Pons (tissue), 1 donor: Measurements from ENCODE around the gene EFHD2.
"Not testable (repeated sequence)": the region's sequence is repeated elsewhere in the genome, so short reads cannot be mapped to it uniquely, and the experiment has no call there.

Source experiments
- DNase-seq: peaks from one replicate; pipeline ENCODE4 v3.0.0-alpha.2; 2016; ENCODE audit warnings: low spot score

The EFHD2 gene

DNA sequence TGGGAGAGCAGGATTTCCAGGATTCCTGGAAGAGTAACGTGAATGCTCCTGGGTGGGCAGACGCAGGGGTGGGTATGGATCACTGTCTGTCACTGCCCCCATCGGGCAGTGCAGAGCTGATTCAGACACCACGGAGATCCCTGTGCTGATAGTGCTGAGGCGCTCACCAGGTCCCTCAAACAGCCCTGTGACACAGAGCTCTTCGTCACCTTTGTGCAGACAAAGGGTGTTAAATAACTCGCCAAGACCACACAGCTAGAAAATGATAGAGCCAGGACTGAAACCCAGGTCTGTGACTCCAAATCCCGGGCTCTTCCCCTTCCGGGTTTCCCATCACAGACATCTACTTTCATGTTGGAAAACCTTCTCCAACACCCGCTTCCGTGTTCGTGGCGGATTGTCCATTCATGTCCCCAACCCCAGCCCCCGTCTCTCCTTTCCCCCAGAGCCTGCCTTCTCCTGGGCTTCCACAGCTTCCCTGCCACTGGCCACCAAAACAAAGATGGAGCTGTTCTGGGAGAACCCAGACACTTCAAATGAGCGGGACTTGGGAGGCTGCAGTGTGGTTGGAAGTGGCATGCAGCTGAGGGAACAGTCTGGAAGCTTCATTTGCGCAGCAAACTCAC lies 2.6 kb downstream of the EFHD2 start:
- DNase-seq, result peak; percentile 38

DNA sequence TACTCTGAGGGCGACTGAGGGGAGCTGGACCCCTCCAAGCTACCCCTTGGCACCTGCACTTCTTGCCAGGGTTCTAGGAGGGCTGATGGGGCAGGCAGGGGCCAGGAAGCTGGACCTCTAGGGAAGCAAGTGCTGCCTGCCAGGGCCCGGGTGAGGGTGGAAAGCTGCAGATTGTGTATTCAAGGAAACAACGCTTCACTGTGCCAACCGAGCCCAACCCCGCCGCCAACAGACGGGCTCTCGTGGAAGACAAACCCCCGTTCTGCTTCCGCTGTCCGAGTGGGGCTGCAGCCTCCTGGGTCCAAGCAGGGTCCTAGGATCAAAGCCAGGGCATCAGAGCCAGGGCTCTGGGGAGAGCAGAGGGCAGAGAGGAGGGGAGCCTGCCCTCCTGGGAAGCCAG lies 3.2 kb downstream of the EFHD2 start:
- peak; percentile 65 for DNase-seq

DNA sequence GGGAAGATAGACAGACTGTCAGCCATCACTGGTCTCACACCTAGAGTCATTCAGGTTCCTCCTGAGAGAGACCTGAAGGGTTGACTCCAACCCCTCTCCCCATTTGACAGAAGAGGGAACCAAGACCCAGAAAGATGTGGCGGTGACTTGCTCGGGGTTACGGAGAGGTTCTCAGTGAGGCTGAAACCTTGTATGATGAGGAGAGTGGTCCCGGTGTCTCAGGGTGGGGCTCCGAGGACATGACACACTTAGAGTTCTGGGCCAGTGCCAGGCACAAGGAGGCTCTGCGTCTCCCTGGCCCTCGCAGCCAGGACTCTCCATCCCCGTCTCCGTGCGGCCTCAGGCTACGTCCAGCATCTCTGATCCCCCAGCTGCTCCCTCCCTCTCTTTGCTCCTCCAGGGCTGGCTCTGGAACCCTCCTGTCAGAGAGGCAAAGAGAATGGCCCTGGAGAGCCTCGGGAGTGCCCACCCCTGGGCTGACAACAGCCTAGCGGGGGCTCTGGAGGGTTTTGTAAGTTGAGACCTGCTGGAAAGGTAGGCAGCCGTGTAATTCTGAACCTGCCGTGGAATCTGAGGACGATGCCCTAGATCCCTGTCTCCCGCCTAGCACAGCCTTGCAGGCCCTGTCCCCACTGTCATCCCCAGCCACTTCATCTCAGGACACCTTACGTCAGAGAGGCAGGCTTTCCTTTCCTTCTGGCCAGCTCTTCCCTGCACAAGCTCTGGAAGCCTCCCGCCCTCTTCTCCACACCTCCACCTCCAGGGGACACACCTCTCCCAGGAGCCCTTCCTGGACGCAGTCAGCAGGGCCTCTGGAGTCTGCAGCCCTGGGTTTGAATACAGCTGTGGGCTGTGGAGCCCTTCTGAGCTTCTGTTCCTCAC lies 4.1 kb downstream of the EFHD2 start:
- no peak for DNase-seq

DNA sequence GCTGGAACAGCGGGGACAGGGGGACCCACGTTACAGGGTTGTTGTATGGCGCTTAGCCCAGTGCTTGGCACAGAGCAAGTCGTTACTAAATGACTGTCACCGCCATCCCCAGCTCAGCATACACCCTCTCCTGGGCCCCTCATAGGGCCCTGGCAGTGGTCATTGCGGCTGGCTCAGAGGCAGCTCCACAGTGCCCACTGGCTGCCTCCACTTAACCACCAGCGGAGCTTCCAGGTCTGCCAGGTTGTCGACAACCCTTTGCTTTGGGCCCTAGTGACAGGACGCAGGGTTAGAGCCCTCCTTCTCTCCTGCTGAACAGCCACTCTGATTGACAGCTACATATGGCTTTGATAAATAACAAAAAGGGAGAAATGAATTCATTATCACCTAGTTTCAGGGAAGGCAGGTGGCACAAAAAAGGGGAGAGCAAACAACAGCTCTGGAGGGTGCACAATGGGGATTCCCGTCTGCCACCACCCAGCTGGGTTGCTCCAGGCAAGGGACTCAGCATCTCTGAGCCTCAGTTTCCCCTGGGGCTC lies 4.8 kb downstream of the EFHD2 start:
- no peak for DNase-seq

DNA sequence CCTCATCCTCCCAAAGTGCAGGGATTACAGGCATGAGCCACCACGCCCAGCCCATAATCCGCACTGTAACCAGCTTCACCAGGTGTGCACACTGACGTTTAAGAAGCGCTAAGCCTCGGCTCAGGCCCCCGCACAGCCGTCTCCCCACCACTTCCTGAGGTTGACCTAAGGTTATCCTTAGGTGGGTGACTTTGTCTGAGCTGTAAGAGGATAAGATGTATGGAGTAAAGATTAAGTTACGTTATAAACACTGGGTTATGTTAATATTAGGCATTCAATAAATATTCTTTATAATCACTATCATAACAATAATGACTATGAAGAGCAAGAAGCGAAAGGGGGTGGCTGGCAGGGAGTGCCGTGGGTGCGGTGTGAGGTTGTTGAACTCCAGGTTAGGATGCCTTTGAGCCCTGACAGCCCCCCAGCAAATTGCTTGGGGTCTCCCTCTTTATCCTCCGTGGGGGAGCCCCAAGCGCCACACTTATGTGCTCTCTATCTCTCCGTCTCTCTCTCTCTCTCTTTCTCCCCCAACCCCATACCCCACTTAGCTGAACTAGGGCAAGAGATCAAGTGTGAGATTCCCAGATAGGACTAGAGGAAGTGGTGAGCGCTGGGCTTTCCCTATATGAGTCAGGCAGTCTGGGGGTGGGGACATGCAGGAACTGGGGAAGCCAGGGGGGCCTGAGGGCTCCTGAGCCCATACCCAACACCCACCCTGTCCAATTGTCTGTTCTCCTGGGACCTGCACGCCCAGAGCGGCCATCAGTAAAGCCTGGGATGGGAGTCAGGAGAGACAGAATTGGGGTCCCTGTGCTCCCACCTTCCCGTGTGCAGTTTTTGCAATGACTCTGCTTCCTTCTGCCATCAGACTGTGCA lies 7.6 kb downstream of the EFHD2 start:
- DNase-seq, result peak; percentile 42

DNA sequence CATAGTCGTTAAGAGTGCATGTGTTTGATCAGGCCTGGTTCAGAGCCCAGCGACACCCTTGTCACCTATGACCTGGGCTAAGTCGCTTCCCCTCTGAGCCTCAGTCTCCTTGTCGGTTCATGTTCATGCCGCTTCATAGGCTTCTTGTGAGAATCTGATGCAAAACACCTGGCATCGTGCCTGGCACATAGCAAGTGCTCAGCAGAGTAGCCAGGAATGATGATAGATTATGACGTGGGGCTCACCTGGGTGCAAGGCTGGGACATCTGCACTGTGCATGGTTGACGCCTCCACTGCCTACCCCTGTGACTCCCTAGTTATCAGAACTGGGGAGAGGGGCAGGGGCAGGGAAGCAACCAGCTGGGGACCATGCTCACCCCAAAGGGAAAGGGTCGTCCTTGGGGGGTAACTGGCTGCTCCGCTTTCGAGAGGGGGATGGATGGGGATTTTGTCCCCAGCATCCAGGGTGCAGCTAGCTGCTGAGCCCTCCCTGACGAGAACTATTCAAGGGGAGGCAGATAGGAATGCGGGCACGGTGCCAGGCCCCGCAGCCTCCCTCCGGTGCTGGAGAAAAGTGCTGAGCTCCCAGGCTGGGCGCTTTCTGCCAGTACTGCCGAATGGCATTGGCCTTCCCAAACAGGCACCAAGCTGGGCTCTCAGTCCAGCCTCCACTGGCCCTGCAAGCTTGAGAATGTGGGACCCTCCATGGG lies 9.3 kb downstream of the EFHD2 start:
- no peak for DNase-seq

GRCh38 chr1:15420853-15421465 lies 11.3 kb downstream of the EFHD2 start:
- DNase-seq, result no peak

DNA sequence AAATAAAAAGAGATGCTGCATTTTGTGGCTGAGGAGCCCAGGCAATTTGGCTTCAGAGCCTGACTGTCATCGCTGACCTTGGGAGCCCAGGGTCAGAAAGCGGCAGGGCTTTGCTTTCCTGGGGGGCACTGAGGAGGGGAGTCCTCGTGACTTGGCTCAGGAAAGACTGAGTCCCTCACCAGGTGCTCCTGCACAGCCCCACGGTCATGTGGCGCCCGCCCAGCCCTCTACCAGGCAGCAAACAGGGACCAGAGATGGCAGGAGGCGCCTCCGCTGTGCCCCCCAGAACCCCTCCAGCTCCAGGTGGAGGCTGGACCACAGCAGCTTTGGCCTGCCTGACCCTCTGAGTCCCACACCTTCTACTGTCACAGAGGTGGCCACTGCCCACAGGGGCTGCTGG lies 13.2 kb downstream of the EFHD2 start:
- DNase-seq, result no peak

DNA sequence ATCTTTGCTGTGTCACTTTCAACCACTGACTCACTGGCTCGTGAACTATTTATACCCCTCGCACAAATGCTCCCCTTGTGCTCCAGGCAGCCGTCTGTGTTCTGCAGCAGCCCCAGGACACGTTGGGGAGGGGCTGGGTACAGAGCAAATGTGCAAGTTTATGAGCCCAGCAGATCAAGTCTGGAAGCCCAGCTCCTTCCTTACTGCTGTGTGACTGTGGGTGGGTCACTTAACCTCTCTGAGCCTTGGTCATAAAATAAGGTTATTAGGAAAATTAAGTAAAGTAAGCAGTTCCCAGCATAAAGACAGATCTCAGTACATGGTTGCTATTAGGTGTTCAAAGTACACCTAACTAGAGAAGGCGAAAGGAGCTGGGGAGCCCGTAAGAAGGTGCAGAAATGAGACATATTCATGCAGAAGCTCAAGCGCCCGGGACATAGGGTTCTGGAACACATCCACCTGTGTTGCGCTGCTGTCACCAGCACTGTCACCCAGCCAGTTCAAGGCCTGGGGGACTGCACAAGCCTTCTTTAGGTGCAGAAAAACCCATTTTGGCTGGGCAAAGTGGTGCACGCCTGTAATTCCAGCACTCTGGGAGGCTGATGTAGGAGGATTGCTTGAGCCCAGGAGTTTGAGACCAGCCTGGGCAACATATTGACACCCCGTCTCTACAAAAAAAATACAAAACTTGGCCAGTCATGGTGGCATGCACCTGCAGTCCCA lies 13.8 kb downstream of the EFHD2 start:
- no peak for DNase-seq

DNA sequence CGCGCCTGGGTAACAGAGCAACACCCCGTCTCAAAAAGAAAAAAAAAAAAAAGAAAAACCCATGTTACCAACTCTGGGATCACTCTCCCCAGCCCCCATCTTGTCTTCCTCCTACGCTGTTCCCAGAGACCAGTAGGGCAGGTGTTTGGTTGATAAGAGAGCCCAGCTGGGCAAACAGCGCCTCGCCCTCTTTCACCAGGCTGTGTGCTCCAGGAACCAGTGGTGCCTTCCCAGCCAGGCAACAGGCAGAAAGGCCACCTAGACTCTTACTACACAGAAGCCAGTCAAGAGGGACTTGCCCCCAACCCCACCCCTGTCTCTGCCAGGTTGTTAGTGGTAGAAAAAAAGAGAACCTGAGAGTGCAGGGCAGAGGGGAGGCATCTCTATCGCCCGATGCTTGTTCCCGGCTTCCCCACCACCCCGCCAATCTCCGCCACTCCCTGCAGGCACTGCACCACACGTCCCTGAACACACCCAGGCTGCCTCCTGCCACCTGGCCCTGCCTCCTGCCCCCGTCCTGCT lies 14.5 kb downstream of the EFHD2 start:
- DNase-seq, result no peak

DNA sequence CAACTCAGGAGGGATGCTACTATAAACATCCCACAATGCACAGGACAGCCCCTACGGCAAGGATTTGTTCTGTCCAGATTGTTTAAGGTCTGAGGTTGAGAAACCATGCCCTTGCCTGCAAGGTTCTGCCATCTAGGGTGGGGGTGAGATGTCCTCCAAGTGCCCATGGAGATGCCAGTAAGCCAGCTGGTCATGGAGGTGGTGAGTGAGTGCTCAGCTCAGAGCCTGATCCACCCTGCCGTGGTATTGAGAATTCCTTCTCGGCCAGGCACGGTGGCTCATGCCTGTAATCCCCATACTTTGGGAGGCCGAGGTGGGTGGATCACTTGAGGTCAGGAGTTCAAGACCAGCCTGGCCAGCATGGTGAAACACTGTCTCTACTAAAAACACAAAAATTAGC lies 15.3 kb downstream of the EFHD2 start:
- no peak for DNase-seq

DNA sequence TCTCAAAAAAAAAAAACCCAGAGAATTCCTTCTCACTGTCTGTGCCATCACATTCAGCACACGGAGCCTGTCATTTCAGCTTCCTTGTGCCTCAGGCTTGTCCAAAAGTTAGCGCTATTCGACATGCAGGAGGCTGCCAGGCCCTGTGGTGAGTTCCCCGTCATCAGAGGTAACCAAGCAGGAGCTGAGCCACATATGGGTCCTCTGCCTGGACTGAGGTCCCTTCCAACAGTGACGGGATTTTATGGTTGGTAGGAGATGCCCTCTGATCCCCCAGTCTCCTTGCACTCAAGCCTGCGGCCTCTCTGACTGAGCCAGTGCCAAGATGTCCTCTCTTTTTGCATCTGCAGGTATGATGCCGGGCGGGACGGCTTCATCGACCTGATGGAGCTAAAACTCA lies 15.8 kb downstream of the EFHD2 start:
- no peak for DNase-seq

- no peak for DNase-seq
Measured at GRCh38 chr1:15425958-15426357, 16.3 kb downstream of the EFHD2 start.

DNA sequence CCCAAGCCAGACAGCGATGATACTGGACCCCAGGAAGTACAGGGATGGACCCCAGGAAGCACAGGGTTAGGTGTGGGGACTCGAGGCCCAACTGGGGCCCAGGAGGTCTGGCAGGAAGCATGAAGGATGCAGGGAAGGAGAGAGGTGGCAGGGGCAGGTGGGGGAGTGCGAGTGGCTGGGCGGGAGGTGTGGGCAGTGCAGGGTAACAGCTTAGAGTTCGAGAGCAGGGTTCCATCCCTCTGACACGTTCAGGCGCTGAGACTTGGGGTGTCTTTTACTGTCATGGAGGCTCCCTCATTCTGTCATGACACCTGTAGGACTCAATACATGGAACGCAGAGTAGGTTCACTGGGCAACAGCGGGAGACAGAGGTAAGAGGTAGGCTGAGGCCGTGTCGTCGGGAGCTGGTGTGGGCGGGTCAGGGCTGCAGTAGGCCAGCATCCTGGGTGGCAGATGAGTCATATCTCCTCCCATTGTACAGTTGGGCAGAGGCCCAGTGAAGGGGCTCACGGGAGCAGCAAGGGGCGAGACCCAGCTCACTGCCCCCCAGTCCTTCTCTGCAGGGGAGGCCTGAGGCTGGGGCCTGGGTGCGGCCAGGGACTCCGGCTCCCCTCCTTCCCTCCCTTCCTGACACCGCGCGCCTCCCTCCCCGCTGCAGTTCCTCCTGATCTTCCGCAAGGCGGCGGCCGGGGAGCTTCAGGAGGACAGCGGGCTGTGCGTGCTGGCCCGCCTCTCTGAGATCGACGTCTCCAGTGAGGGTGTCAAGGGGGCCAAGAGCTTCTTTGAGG lies 17.0 kb downstream of the EFHD2 start:
- no peak for DNase-seq

GRCh38 chr1:15427280-15427666 lies 17.6 kb downstream of the EFHD2 start:
- no peak for DNase-seq

DNA sequence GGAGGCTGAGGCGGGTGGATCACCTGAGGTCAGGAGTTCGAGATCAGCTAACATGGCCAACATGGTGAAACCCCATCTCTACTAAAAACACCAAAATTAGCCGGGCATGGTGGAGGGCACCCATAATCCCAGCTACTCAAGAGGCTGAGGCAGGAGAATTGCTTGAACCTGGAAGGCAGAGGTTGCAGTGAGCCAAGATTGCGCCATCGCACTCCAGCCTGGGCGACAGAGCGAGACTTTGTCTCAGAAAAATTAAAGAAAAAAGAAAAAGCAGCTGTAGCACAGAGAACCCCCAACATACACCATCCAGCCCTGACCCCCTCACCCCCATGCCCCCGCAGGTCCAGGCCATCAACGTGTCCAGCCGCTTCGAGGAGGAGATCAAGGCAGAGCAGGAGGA lies 18.6 kb downstream of the EFHD2 start:
- not testable (repeated sequence) for DNase-seq

DNA sequence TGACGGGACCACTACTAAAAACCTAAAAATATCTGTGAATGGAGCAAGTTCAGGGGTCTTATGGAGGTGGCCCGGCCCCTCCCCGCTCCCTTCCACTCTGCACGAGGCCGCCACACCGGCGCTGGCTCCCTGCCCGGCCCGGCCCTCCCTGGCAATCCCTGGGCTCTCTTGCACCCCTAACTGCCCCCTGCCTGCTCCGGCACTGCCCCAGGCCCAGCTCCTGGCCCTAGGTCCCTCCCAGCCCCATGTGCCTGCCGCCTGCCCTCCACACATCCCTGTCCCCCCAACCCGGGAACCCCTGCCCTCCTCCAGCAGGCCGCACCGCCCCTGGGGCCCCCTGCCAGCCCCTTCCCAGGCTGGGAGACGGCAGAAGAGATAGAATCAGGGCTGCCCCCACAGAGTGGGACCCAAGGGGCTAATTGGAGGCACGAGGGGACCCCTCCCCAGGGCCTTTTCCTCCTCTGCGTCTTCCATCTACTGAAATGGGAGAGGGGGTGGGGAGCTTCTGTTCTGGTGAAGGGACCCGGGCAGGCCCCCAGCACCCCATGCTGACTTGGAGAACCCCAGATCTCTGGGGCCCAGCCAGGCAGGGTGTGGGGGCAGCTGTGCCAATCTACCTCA lies 19.2 kb downstream of the EFHD2 start:
- DNase-seq, result no peak

DNA sequence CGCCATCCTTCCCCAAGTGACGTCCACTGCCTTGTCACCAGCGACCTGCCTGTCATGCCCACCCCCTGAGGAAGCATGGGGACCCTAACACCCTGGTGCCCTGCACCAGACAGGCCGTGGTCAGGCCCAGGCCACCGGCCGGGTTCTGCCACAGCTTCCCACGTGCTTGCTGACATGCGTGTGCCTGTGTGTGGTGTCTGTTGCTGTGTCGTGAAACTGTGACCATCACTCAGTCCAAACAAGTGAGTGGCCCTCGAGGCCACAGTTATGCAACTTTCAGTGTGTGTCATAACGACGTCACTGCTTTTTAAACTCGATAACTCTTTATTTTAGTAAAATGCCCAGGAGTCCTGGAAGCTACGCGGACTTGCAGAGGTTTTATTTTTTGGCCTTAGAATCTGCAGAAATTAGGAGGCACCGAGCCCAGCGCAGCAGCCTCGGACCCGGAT lies 20.0 kb downstream of the EFHD2 start:
- no peak for DNase-seq
